DMS53 (cell line): ENCODE data around the gene MSH2.
"Not testable (repeated sequence)": the region's sequence is repeated elsewhere in the genome, so short reads cannot be mapped to it uniquely, and the experiment has no call there.

ENCODE experiments used
- DNase-seq: peaks from one replicate; lab custom pipeline; 2025; lab: John Stamatoyannopoulos, UW

Gene MSH2

DNA sequence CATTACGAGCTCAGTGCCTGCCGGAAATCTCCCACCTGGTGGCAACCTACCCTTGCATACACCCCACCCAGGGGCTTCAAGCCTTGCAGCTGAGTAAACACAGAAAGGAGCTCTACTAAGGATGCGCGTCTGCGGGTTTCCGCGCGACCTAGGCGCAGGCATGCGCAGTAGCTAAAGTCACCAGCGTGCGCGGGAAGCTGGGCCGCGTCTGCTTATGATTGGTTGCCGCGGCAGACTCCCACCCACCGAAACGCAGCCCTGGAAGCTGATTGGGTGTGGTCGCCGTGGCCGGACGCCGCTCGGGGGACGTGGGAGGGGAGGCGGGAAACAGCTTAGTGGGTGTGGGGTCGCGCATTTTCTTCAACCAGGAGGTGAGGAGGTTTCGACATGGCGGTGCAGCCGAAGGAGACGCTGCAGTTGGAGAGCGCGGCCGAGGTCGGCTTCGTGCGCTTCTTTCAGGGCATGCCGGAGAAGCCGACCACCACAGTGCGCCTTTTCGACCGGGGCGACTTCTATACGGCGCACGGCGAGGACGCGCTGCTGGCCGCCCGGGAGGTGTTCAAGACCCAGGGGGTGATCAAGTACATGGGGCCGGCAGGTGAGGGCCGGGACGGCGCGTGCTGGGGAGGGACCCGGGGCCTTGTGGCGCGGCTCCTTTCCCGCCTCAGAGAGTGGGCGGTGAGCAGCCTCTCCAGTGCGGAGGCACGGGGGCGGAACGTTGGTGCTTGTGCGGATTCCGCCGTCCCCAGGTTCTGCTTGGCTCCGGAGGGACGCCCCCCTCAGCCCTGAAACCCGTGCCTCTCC, at the start of gene MSH2:
Gene MSH2, plus strand, starts transcription at position 352 of the 804 bp plus-strand sequence. Its CDS starts 36 bp downstream, at position 388.
- peak; percentile 98 for DNase-seq

DNA sequence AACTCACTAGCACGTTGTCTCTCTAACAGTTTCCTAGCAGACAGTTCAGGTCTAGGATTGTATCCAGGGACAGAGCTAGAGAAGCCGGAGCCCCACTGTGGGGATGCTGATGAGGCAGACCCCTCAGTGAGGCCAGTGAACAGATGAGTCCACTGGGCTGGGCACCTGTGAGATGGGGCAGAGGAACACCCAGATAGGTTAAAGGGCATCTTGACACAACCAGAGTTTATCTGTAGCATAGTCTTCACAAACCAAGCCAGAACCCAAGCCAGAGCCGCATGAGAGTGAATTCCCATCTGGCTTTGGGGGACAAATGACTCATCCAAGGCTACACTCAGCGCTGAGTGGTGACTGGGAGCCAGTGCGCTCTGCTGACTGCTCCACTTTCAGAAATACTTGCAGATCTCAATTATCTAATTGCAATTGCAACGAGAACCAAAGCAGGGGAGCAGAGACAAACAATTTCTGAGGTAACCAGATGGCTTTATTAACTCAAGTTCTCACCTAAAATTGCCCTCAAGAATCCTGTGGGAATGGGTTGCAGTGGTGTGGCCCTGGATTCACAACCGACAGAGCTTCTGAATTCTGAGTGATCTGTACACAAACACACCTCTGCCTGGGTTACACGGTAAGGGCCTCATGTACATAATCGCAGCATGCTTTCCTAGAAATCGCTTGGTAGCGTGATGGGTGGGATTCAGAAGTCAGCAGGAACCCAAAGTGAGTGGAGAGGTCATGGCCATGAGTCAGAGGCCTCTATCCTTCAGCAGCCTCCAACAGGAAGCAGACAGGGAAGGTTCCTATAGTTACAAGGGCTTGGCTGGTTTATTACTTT, 48.7 kb upstream of the MSH2 start:
- DNase-seq, result peak; percentile 72

DNA sequence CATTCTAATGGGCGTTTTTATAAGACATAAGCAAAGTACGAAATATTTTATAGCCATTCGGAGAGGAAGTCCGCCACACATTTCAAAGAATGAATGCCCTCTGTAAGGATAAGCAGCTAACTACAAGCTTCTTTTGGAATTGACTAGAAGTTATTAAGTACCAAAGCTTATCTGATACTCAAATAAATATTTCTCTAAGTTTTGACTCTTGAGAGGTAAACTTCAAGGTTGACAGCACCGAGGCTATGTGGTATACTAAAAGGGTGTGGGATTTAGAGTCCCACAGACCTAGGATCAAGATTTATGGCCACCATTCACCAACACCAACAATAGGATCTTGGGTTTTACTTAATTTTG, 48.1 kb upstream of the MSH2 start:
- DNase-seq, result no peak

DNA sequence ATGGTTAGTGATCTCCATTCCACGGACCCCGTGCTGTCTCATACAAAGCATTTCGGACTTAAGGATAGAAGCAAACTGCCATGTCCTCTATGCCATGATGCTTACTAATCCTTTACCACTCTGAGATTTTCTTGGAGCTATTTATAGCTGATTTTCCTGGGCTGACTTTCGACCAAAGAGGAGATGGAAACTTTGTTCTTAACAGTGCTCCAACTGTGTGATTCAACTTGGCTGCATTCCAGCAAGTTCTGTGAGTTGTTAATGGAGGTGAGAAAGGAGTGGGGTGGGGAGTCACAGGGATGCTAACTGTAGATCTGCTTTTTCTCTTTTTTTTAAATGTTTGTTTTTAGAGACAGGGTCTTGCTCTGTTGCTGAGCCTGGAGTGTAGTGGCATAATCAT, 45.5 kb upstream of the MSH2 start:
- DNase-seq, result no peak

DNA sequence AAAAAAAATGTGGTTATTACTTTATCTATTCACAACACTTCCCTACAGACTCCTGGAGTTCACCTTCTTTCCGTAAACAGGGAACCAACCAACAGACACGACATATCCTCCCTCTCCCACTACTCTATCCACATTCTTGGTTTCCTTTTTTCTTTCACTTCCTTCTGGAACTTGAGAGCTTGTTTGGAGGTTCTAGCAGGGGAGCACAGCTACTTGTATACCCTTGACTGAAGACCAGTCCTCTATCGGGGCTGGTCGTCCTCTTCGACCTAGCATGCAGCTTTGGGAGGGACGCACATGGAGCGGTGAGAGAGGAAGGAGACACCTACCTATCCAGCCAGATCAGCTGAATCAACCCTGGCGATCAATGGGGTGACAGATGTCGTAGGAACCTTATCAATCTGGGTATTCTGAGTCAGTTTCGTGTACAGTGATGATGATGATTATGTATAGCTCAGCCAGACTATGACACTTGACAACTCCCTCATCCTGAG, 43.5 kb upstream of the MSH2 start:
- no peak for DNase-seq

DNA sequence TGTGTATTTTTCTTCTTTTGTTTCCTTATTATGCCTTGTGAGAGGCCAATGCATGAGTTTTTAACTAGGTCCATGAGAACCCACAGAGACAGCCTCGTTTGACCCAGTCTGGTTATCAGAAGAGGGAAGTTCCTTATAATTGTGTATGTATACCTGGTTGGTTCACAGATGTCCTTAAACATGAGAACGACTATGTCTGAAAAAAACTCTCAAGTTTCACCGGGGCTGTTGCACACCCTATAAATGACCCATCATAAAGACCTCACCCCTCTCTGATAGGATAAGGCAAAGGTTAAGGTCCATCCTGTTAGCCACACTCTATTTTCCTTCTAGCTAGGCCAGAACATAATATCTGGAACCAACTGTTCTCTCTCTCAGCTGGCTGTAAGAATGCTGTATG, 42.7 kb upstream of the MSH2 start:
- DNase-seq, result no peak

DNA sequence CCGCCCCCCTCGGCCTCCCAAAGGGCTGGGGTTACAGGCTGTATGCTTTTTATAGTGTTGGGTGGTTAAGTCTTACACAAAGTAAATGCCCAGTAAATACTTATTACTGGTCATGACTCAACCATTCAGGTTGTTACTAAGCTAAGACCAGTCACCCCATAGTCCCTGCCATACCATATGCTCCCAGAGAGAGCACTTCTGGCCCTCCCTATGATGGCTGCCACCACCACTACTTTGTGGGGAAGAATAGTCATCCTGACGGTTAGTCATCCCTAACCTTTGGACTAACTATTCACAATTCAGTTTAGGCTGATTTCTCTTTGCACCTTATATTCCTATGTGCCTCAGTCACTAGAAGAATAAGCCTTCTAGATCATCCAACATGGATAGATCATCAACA, 42.0 kb upstream of the MSH2 start:
- DNase-seq, result peak; percentile 58

DNA sequence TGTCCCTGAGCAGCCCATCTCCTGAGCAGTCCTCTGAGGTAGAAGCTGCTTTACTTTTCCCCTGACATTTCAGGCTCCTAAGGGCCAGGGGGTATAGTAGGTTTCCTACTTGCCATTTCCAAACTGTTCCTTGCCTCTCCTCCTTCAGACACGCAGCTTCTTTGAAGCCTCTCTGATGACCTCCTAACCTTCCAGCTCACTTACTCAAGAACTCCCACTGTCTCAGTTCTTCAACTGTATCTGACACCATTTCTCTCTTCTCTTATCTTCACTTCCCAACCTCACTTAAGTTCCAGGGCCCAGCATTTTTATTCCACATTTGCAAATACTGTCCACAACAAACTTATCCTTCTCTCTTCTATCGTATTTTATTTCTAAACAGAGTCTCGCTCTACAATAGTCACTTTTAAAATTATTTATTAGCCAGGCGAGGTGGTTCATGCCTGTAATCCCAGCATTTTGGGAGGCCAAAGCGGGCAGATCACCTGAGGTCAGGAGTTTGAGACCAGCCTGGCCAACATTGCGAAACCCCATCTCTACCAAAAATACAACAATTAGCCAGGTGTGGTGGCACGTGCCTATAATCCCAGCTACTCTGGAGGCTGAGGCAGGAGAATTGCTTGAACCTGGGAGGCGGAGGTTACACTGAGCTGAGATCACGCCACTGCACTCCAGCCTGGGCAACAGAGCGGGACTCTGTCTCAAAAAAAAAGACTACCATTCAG, 41.3 kb upstream of the MSH2 start:
- not testable (repeated sequence) for DNase-seq

DNA sequence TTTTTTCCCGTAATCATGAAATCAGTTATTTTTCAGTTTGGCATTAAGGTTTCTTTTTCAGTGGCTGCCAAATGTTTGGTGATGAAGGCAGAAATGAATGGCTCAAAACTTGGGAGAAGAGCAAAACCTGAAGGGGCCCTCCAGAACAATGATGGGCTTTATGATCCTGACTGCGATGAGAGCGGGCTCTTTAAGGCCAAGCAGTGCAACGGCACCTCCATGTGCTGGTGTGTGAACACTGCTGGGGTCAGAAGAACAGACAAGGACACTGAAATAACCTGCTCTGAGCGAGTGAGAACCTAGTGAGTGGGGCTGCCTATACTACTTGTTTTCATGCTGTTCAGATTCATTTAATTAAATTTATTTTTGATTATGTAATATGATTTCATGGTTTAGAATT, 29.2 kb upstream of the MSH2 start:
- peak; percentile 58 for DNase-seq

DNA sequence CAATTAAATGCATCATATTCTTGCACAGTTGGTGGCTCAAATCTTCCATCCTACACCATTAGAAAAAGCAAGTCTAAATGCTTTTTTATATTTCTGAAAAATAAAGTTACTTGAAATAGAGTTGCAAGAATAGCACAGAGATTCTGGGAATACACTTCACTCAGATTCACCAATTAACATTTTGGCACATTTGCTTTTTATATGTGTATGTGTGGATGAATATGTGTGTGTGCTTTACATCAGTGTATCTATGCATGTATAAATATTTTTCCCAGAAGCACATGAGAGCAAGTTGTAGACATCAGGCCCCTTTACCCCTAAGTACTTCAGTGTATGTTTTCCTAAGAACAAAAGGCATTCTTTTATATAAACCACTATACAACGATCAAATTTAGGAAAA, 27.6 kb upstream of the MSH2 start:
- DNase-seq, result no peak

DNA sequence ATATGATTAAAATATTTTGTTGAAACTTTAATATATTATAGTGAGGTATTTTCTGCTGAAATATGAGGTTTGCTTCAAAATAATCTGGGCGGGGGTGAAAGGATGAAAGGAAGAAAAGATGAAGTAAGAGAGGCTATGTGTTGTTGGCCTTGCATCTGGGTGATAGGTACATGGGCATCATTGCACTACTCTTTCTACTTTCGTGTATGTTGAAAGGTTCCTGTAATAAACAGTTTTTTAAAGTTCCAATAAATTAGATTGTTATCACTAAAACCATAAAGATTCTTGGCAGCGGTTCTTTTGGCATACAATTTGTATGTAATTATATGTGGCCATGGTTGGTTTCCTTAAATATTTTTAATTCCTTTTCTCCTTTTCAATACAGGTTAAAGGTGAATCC, 23.6 kb upstream of the MSH2 start:
- no peak for DNase-seq

DNA sequence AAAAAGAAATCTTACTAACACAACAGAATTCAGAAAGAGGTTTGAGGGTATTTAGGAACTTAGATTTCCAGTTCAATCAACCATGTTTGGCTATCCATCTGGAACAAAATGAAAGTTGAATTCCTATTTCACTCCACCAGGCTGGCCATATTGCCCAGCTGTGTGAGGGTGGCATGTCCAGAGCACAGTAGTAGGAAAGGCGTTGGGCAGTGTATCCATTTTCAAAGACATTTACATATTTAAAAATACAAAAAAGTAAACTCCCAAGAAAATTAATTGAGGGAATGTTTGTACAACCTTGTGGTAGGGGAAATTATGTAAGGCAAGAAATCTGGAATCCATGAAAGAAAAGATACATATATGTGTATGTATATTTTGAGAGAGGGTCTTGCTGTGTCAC, 21.5 kb upstream of the MSH2 start:
- DNase-seq, result no peak

DNA sequence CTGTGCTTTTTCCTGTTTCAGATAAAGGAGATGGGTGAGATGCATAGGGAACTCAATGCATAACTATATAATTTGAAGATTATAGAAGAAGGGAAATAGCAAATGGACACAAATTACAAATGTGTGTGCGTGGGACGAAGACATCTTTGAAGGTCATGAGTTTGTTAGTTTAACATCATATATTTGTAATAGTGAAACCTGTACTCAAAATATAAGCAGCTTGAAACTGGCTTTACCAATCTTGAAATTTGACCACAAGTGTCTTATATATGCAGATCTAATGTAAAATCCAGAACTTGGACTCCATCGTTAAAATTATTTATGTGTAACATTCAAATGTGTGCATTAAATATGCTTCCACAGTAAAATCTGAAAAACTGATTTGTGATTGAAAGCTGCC, 16.4 kb upstream of the MSH2 start:
- DNase-seq, result no peak

DNA sequence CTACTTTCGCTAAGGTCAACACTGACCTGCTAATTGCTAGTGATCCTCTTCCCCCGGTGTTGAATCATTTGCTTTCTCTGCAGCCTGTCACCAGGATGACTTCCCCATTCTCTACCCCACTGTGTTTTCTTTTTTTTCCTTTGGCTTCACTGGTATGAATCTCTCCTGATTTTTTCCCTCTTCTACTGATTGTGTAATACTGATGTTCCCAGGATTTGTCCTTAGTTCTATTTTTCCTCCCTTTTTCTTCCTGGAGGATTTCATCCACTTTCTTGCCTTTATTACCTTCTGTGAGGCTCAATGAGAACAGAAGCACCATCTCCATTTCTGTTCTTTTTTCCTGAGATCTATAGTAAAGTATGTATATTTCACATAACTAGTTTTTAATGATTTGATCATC, 14.1 kb upstream of the MSH2 start:
- no peak for DNase-seq

DNA sequence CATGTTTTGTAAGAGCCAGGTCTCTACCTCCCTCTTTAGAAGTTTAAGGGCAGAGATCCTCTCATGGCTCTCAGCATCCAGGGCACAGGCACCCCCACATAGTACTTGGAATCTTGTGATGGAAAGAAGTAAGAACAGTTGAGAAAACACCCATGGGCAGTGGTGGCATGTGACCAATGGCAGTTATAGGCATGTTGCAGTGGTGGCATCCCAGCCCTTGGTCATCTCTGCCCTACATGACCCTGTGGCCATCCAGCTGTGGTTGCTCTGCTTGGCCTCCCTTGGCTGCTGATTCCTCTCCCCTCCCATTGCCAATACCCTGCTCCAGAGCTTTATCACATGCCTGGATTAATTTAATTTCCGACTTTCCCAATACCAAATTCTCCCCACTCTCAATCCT, 13.3 kb upstream of the MSH2 start:
- no peak for DNase-seq

DNA sequence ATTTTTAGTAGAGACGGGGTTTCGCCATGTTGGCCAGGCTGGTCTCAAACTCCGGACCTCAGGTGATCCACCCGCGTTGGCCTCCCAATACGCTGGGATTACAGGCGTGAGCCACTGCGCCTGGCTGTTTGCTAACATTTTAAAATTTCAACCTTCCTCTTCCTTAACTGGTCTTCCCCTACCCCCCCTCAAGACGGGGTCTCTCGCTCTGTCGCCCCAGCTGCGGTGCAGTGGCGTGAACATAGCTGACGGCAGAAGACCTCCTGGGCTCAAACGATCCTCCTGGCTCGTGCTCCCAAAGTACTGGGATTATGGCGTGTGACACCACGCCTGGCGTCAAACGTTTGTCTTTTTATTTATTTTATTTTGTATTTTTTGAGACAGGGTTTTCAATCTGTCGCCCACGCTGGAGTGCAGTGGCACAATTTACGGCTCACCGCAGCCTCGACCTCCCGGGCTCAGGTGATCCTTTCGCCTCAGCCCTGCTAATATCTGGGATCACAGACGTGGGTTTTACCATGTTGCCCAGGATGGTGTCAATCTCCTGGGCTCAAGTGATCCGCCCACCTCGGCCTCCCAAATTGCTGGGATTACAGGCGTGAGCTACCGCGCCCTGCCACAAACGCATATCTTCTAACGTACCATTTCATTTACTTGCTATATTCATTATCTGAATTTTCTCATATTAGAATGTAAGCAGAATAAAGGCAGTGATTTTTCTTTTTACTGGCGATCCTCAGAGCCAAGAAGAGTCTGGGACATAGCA, 984 bp upstream of the MSH2 start:
- no peak for DNase-seq

DNA sequence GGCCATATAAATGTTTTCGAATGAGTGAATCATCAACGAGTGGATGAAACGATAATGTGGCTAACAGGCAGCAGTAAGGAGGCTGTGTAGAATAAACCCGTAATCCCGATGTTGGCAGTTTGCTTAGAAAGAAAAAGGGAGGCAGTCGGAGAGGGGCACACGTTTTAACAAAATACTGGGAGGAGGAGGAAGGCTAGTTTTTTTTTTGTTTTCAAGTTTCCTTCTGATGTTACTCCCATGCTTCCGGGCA, 476 bp upstream of the MSH2 start:
- DNase-seq, result peak; percentile 94

DNA sequence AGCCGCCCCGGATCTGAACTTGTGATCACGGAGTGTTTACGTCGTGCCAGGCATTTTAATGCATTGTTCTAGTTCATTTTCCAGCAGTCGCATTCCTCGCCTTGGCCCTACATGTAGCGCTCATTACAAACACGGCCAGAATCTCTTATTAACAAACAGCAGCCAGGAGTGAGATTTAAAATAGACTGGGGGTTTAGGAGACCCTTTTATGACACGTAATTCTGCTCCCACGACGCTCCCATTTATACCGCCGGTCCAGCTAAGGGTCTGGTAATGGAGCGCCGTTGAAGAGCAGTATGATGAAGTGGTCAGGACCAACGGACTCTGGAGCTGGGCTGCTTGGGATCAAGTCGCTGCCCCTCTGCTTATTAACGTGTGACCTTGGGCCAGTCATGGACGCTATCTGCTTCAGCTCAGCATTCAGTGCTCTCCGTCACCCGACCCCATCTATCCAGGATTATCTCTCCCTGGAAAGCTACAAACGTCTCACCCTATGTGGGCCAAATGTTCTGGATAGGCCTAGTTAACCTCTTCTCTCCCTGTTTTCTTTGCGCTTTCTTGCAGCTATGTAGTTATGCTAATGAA, 745 bp downstream of the MSH2 start:
- peak; percentile 64 for DNase-seq

DNA sequence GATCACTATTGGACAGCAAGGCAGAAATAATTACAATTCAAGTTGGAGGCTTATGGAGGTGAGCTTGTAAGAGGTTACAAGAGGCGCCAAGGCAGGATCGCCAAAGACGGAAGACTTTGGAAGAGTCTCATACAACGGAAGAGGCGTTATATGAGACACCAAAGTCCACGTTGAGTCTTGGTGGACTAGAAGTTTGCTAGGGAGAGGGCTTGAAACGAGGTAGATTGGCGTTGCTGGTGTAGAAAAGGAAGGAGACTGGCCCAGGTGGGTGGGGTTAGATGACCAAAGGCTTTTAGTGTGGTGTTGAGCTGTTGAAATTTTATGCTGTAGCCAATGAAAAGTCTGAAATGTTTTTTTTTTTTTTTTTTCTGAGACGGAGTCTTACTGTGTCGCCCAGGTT, 1.4 kb downstream of the MSH2 start:
- DNase-seq, result no peak

DNA sequence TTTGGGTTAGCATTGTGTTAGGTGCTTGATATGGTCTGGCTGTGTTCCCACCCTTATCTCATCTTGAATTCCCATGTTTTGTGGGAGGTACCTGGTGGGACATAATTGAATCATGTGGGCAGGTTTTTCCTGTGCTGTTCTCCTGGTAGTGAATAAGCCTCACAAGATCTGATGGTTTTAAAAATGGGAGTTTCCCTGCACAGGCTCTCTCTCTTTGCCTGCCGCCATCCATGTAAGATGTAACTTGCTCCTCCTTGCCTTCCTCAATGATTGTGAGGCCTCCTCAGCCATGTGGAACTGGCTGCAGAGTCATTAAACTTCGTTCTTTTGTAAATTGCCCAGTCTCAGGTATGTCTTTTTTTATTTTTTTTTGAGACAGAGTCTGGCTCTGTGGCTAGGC, 2.8 kb downstream of the MSH2 start:
- DNase-seq, result no peak

DNA sequence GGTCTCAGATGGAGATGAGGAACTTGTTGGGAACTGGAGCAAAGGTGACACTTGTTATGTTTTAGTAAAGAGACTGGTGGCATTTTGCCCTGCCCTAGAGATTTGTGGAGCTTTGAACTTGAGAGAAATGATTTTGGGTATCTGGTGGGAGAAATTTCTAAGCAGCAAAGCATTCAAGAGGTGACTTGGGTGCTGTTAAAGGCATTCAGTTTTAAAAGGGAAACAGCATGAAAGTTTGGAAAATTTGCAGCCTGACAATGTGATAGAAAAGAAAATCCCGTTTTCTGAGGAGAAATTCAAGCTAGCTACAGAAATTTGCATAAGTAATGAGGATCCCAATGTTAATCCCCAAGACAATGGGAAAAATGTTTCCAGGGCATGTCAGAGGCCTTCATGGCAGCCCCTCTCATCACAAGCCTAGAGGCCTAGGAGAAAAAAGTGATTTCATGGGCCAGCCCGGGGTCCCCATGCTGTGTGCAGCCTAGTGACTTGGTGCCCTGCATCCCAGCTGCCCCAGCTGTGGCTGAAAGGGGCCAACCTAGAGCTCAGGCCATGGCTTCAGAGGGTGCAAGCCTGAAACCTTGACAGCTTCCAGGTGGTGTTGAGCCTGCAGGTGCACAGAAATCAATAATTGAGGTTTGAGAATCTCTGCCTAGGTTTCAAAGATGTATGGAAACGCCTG, 3.8 kb downstream of the MSH2 start:
- not testable (repeated sequence) for DNase-seq
